GM12892 (cell line): Measurements from ENCODE around the gene C1orf115.

ENCODE experiments used
- POLR2A ChIP-seq: IDR thresholded peaks from 2 replicates; pipeline ENCODE4 v1.6.1; 2011; ENCODE audit warnings: low read depth, low read length, control low read depth
- POLR2AphosphoS5 ChIP-seq: IDR thresholded peaks from 2 replicates; pipeline ENCODE4 v1.6.1; 2011; ENCODE audit warnings: low read depth, low read length, control low read depth
- TAF1 ChIP-seq: IDR thresholded peaks from 2 replicates; pipeline ENCODE4 v1.6.1; 2011; ENCODE audit warnings: low read depth, mild to moderate bottlenecking, control low read depth, low read length, borderline replicate concordance

DNA sequence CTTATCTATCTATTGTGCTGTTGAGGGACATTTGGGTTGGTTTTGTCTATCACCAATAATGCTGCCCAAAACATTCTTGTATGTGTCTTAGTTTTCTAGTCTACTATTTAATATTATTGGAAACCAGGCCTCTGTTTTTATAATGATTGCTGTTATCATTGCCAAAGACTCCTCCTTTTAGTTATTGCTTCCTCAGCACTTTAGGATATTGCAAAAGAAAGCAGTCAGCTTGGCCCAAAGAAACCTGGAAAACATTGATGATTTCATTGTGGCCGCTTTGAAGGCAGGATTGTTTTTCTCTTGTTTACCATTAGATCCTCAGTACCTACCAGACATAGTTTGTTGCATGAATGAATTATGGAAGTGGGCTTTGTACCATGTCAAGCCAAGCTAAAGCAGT, 37.4 kb downstream of the C1orf115 start:
- TF ChIP-seq POLR2A = no peak
- no peak for TF ChIP-seq POLR2AphosphoS5
- no peak for TF ChIP-seq TAF1
